Fibroblast of skin of abdomen (primary cell): ENCODE results near the gene PPT2.

Experiments used
- DNase-seq: peaks from one replicate; pipeline ENCODE4 v3.0.0-alpha.2; 2013

The PPT2 gene

GRCh38 chr6:32152769-32153563 lies 975 bp upstream of the PPT2 start:
- peak; percentile 36 for DNase-seq

GRCh38 chr6:32154514-32155161 lies 697 bp downstream of the PPT2 start:
- DNase-seq: peak; percentile 61

GRCh38 chr6:32156891-32157290 lies 3.0 kb downstream of the PPT2 start:
- no peak for DNase-seq

GRCh38 chr6:32158052-32158451 lies 4.1 kb downstream of the PPT2 start:
- DNase-seq: no peak

GRCh38 chr6:32163559-32164258 lies 9.8 kb downstream of the PPT2 start:
- no peak for DNase-seq

- no peak for DNase-seq
These were observed 10.4 kb downstream of the PPT2 start, which contains the start of gene EGFL8 for GRCh38 chr6:32164295-32164694. TSS of gene EGFL8 (plus strand) at chr6:32164595. CDS start at chr6:32166166, 1,571 bp downstream.

- no peak for DNase-seq
These were observed 12.6 kb downstream of the PPT2 start for GRCh38 chr6:32166411-32167061.

- no peak for DNase-seq
These were observed 13.3 kb downstream of the PPT2 start for GRCh38 chr6:32167154-32167760.

GRCh38 chr6:32167761-32168262 lies 13.9 kb downstream of the PPT2 start:
- DNase-seq: no peak

- no peak for DNase-seq
These were observed 14.4 kb downstream of the PPT2 start for GRCh38 chr6:32168350-32168749.

- peak; percentile 37 for DNase-seq
These were observed 15.1 kb downstream of the PPT2 start for GRCh38 chr6:32168807-32169591.

GRCh38 chr6:32170294-32170693 lies 16.4 kb downstream of the PPT2 start:
- no peak for DNase-seq

- no peak for DNase-seq
These were observed 17.3 kb downstream of the PPT2 start for GRCh38 chr6:32171234-32171633.

GRCh38 chr6:32173051-32173727 lies 19.2 kb downstream of the PPT2 start:
- DNase-seq: no peak

- no peak for DNase-seq
These were observed 20.5 kb downstream of the PPT2 start for GRCh38 chr6:32174416-32174815.

- DNase-seq: no peak
These were observed 21.4 kb downstream of the PPT2 start for GRCh38 chr6:32175322-32175710.

GRCh38 chr6:32175711-32176475 lies 22.0 kb downstream of the PPT2 start, which contains the start of gene AGPAT1:
TSS of gene AGPAT1 (minus strand) at chr6:32176084. CDS start at chr6:32171496, 4,588 bp downstream.
- peak; percentile 98 for DNase-seq

- no peak for DNase-seq
These were observed 22.7 kb downstream of the PPT2 start for GRCh38 chr6:32176476-32177182.

- peak; percentile 42 for DNase-seq
These were observed 23.3 kb downstream of the PPT2 start for GRCh38 chr6:32177183-32177787.
